ENCODE measurements around the gene NAV2.

NAV2 gene

DNA sequence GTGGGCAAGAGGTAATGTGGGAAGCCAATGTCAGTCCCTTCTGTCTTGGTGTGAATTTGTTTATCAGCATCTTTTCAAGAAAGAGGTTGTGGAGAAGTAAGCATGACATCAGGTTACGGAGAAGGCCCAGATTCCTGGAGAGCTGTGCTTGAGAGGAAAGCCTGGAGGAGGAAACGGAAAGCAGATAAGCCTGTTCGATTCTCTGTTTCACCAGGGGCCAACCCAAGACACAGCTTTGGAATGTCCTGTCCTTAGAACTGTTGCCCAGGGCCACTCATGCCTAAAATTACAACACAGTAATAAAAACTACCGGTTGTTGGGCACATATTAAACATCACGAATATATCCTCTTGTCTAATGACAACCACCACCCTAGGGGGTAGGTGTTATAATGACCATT lies 148.5 kb downstream of the NAV2 start:
- no peak for DNase-seq (ENCODE audit: low read depth, low spot score)

DNA sequence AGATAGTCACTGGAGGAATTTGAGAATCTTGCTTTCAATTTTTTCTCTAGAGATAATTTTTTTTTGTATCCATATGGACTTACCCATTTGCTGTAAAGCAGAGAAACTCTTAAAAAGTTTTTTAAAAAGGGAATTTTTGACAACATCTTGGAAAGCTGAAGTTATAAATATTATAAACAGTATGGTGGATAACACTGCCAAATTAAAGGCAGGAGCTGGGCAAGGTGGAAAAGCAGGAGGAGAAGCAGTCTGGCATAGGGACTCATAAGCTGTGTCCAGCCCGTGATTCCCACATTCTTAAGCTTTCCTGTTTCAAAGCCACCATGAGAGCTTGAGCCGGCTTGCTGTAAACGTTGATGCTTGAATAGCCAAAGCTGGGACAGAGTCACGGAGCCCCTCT lies 149.5 kb downstream of the NAV2 start:
- no peak for DNase-seq (ENCODE audit: low read depth, low spot score)

DNA sequence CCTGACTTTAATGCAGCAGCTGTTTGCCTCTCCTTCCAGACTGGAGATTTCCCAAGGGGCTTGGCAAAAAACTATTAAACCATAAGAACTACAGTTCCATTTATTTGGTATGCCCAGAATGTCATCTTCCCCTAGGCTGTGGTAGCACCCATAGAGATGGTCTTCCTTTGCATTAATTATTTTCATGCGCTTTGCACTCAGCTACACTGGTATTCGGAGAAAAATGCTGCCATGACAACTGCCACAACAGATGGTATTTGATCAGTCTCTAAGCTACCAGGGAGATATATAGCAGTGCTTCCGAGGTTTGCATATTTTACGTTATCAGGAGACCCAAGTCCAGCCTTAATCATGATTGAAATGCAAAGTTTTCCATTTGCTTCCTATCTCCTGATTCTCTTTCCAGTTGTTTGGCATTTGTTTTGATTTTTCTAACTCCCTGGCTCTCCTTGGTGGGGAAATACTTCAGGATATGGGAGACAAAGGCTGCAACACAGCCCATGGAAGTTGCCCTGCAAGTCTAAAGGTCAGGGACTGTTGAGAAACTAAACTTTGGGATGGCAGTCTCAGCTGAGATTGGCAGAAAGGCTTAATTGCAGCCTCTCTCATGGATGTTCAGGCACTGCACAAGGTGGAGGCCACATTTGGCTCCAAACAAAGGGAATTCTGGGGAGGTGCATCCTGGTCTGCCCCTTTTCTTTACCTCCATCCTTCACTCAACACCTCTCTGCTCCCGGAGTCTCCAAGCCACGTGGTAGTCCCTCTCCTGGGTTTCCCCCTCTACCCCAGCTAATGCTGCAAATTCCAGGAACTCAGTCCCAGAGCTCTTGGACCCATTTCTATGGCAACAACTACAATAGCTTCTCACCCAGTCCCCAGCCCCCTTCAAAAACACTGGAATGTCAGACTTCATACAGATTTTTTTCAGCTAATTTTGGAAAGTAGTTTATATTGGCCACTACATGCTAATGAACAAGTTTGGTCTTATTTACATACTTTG lies 151.8 kb downstream of the NAV2 start:
- DNase-seq (ENCODE audit: low read depth, low spot score): no peak

DNA sequence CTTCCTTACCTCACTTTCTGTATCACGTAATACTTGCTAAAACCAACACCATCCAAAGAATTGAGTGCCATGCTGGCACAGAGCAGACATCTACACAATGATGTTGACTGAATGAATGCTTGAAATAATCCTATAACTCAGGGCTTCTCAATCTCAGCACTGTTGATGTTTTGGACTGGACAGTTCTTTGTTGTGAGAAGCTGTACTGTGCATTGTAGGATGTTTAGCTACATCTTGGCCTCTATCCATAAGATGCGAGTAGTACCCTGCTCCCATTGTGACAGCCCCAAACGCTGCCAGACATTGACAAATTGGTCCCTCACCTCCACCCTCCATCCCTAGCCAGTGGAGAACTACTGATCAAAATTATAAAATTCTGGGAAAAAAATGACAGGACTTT lies 153.4 kb downstream of the NAV2 start:
- DNase-seq (ENCODE audit: low read depth, low spot score): no peak

DNA sequence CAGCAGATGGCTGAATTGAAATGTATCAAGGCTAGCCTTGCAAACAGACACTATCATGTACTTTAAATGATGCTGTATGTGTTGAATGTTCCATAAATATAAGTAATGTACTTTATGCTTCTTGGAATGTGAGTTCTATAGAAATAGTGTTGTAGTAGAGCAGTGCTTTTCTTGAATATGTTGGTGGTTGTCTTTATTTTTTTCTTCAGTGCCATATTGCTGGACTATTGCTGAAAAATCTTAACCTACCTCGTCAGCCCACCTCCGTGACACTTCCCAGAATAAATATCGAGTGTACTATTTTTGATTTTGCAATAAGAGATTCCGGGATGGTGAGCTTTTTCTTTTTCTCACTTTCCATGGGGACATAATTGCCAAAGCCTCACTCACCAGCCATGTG lies 153.9 kb downstream of the NAV2 start:
- no peak for DNase-seq (ENCODE audit: low read depth, low spot score)

DNA sequence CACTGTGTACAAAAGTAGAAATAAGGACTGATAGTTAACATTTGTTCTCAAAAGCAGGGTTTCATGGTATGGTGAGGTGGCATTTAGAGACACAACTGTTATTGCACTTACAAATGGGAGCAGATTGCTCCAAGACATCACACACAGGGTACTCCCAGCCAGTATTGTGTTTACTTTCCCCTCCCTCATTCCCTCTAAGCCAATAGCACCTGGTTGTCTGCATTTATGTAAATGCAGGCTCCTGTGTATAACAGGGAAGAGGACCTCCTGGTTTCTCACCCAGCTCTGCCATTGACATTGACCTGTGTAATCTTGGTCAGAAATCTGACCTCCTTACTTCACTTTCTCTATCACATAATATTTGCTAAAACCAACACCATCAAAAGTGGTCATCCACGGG lies 154.4 kb downstream of the NAV2 start:
- DNase-seq (ENCODE audit: low read depth, low spot score): no peak

DNA sequence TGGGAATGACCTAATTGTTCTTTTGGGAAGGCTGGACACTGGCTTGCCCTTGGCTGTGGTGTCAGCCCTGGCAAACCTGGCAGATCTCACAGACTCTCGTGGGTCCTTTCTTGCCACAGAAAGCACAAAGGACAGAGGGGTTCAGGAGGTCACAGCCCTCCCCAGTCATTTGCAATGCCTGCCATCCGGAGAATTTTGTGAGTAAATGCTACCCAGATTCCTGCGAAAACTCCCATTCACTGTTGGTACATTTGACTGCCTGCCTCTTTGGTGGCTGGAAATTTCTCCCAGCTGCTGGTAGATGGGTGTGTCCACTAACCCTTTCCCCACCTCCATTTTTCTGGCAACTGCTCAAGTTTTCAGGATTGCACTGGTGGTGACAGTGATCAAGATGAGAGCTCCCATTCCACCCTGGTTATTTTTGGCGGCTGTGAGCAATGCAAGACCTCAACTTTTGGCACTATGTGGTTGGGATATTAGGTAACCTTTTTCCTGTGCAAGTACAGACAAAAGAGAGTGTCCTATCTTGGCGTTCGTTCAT lies 155.7 kb downstream of the NAV2 start:
- no peak for DNase-seq (ENCODE audit: low read depth, low spot score)

DNA sequence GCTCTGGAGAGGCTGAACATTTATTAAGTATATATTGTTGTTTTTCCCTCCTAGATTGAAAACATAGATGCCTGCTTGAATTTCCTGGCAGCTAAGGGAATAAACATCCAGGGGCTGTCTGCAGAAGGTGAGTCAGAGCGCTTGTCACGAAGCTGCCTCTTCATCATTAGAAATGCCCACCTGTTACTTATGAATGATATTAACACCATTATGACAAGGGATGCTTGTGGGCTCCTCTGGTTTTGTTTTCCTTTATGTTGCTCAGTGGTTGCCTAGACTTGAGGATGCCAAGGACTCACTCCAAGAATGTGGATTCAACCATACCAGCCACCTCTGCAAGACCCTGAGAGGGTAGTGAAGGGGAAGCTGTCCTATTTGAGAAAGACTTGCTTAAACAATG lies 156.2 kb downstream of the NAV2 start:
- DNase-seq (ENCODE audit: low read depth, low spot score): no peak

DNA sequence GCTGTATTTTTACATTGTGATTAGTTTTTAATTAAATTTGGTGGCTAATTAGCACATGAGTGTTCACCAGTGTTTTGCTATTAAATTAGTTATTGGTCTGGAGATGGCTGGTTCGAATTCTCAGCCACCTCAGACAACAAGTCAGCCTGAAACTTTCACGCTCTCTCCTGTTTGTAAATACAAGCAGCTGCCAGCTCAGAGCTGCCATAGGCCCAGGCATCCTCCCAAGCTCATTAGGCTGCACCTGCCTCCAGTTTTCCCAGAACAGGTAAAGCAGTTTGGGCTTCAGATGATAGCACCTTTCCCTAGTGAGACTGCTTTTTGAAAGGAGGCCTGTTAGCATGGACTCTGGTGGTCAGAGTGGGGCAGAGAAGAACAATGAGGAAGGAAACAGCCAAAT lies 156.8 kb downstream of the NAV2 start:
- no peak for DNase-seq (ENCODE audit: low read depth, low spot score)

DNA sequence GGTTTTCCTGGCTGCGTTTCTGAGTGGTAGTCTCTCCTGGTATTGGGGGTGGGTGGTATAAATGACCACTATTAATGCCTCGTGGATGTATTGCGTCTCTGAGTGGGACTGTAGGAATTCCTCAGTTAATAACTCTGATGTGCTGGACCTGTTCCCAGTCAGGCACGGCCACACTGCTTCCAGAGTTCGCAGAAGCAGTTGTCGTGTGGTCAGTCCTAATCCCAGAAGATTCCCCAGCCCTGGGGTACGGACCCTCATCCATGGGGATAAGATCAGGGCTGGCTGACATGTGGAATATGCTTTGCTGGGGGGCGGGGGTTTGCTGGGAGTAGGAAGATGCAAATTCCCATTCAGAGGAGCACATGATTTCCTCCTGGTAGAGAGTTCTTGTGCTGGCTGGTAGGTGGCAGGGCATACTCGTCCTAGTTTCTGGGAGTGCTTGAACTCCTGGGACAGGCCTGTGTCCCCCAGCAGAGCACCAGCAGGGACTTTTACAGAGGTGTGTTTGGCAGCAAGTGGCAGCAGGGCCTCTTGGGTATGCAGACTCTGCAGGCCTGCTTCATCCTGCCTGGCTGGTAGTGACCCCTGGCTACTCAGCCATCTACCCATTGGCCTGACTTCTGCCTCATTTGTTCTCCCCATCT lies 157.4 kb downstream of the NAV2 start:
- no peak for DNase-seq (ENCODE audit: low read depth, low spot score)

DNA sequence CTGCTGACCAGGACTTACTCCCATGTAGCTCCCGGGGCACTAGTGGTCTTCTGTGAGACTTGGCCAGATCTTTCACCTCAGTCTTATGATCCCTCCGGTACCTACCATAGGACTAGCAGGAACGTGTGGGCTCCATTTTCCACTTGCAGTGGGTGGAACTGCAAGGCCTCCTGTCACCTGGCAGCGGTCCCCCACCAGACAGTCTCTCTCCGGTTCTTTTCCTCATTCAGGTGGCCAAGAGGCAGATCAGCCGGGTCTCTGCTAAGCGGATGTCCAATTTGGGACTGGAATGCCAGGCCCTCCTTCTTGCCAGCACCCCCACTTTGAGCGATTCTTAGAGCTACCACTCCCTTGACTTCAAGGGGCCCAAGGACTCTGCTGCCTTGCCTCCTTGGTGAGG lies 158.9 kb downstream of the NAV2 start:
- DNase-seq (ENCODE audit: low read depth, low spot score): no peak

DNA sequence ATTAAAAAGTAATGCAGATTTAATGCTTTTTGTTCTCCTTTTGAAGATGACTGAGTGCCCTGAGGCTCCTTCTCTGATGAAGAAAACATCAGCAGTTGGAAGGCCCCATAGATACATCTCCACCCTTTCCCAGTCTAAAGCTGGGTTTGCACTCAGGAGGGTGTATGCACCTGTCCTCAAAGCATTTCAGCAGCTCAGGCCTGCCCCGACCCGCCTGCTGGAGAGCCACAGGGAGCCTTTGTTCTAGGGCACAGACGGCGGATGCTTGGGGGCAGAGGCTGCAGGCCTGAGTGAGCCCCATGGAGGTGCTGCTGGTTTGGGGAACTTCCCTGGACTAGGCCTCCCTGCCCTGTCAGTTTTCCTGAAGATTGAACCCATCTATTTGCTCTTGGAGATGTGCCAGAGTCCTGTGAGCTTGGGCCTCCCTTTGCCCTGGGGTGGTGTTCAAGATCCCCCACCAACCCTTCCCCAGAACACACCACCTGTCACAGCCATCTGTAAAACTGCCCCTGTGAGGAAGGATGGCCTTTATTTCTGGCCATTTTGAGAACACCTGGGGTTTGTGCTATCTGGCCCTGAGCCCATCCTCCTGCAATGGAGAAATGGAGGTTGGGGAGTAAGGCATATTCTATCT lies 160.0 kb downstream of the NAV2 start:
- no peak for DNase-seq (ENCODE audit: low read depth, low spot score)

DNA sequence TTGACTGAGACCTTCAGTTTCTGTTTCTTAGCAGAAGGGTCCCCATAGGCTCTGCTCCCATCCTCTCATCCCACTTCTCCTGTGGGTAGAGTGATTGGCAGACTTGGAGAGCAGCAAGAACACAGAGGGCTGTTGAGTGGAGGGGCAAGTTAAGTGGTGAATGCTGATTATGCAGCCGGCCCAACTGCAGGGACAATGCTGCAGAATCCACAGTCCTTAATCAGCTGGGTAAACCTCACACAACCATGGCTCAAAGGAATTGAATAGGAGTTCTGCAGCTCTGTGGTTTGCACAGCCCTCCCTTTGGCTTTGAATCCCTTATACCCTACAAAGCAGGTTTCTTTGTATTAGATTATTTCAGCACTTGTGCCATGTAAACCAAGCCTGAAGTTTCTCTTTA lies 161.1 kb downstream of the NAV2 start:
- DNase-seq (ENCODE audit: low read depth, low spot score): no peak

DNA sequence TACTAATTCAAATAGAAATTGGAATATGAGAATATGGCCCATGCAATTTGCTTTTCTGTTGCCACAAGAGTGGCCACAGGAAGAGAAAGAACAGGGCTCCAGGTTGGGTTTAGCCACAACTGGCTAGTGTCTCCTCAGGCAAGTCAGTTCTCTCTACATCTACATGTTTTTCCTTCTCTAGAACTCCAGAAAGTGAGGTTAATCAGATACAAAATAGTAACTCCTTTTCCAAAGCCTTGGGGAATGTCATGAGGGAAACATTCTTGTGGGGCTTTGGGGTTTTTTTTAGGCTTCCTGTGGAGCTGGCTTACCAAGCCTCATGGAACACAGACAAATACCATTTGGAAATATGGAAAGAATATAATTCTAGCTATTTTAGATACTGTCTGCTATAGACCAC lies 161.6 kb downstream of the NAV2 start:
- DNase-seq (ENCODE audit: low read depth, low spot score): no peak

DNA sequence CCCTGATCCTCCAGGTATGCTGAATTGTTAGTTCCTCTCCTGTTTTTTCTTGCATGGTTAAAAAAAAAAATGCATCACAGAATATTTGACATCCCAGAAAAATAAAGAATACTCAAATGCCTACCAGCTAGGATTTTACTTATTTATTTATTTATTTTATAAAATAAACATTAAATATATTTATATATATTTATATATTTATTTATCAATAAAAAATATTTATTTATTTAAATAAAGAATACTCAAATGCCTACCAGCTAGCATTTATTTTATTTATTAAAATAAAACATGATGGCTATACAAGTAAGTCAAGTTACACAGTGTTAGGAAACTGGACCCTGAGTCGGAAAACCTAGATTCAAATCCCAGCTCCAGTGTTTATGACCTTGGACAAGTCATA lies 164.1 kb downstream of the NAV2 start:
- no peak for DNase-seq (ENCODE audit: low read depth, low spot score)

DNA sequence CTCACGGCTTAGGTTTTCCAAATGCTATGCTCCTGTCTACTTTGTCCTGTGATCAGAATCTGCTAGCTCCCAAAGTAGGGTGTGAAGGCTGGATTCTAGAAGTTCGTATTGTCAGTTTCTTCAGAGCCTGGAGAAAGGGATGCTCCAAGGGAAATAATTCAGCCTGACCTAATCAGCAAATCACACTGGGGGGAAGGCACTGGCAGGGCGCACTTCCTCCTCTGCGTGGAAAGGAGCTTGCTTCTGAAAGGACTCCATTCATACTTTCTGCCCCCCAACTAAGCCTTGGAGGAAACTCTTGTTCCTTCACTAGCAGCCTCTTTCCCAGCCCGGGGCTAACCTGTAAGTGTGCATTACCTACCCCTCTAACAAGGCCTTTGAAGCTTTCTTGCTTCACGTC lies 165.9 kb downstream of the NAV2 start:
- DNase-seq (ENCODE audit: low read depth, low spot score): no peak

DNA sequence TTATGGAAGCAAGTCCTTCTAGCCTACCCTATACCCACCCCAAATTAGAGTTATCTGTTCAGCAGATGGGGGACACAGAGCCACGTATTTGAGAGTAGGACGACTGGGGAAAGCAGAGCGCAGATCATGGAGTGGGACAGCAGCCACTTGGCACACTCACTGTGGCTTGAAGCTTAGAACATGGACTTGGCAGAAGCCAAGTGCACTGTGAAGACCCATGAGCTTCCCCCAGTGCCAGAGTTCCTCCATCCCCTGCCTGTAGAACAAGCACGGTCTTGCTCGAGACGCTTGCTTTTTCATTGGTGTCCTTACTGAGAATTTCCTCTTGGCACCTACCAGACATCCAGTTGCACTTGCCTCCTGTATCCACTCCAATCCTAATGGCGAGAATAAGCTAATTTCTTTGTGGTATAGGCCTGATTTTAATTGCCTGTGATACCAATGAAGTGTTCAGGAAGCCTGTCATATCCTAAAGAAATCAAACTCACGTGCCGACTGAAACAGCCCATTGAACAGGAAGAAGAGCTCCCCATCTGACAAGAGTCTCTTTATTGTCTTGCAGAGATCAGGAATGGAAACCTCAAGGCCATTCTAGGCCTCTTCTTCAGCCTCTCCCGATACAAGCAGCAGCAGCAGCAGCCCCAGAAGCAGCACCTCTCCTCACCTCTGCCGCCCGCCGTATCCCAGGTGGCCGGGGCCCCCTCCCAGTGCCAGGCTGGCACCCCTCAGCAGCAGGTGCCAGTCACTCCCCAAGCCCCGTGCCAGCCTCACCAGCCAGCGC lies 166.9 kb downstream of the NAV2 start:
- no peak for DNase-seq (ENCODE audit: low read depth, low spot score)

DNA sequence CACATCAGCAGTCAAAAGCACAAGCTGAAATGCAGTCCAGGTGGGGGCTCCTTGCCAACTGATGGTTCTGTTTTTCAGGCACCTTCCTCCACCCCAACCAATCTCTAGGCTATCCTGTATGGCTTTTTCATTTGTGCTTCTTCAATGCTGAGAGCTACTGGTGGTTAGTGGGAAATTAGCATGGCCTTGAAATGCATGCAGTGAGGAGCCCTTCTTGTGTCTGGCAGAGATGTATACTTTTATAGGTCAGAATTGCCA lies 167.4 kb downstream of the NAV2 start:
- no peak for DNase-seq (ENCODE audit: low read depth, low spot score)

DNA sequence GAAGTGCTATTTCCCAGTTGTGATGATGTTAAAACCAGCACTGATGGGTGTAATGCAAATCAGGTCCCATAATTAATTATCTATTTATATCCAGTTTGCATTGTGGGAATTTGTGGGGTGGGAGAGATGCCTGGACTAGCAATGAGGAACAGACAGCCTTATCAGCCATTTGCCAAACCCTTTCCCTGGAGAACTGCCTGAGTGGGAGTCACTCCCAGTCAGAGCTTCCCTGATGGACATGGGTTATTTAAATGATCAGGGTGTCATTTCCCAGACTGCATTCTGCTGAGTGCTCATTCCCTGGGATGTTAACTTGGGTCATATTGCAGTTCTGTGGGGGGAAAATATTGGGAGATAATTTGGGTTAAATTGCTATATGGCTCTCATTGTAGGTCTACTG lies 168.5 kb downstream of the NAV2 start:
- no peak for DNase-seq (ENCODE audit: low read depth, low spot score)

DNA sequence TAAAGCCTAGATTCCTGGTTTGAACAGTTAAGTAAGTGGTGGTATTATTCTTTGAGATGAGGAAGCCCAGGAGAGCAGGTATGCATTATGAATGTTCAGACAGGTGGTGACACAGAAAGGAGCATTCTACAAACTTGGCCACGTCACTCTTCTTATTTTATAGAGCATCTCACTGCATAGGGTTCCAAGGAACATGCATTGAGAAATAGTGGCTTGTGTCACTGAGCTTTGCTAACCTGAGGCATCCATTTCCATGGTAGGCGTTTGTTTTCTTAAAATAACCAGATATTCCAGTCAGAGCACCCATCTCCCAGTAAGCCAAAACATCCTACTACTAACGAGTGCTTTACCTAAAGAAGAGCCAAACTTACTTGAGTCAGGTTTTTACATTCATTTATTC lies 169.7 kb downstream of the NAV2 start:
- DNase-seq (ENCODE audit: low read depth, low spot score): no peak

DNA sequence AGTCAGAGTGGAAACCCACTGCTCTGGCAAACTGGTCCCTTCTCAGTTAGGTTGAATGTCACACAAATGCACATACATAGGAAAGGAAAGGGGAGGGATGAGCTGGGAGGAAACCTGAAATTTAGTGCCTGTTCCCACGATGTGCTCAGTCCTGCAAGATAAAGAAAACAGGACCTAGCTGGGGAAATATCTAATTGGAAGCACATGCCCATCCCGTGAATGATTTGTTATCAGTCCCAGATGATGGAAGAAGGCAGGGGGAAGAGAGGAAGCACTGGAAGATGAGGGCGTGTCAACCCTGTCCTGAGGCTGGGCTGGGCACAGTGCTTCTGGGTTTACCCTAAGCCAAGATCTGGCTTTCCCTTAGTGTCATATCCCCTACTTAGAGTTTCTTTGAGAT lies 173.9 kb downstream of the NAV2 start:
- no peak for DNase-seq (ENCODE audit: low read depth, low spot score)

DNA sequence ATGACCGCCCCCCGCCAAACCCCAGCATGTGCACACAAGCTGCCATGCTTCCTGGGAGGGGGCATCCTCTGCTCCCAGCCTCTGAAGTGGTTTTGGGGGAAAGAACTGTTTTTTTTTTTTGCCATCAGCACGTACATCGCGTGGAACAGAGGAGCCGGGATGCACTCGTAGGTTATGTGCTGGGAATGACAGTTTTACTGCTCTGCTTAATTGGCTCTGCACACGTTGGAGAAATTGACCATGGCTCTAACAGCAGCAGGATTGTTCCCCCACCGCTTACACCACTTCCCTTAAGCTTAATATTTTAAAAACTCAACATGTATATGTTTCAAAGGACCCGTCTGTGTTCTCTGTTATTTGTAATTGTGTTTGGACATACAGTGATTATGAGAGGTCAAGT lies 175.2 kb downstream of the NAV2 start:
- DNase-seq (ENCODE audit: low read depth, low spot score): no peak

Measured in iPS DF 19.7 (cell line).